Measurements from ENCODE around the gene ATP2A1.

The ATP2A1 gene

GRCh38 chr16:28873543-28874201, 4.6 kb upstream of the ATP2A1 start:
- no peaks in the 10 kb centered on the region for H3K27me3 ChIP-seq
- peaks cover 25% of the 10 kb centered on the region for H4K20me1 ChIP-seq
- H3K27ac ChIP-seq, result no peak overlapping the region
- H3K4me1 ChIP-seq, result peaks cover 48% of the 10 kb centered on the region
- no peak overlapping the region for H3K9ac ChIP-seq
- H3K4me3 ChIP-seq, result no peak overlapping the region
- TF ChIP-seq Cebpa-rat (IDR thresholded peaks at IDR 0.05), result no peak
- H3K9me3 ChIP-seq, result no peaks in the 10 kb centered on the region
- no peak overlapping the region for H3K4me2 ChIP-seq
- H3K36me3 ChIP-seq, result peaks cover 68% of the 10 kb centered on the region

- TF ChIP-seq Cebpa-rat (IDR thresholded peaks at IDR 0.05), result no peak
- Histone ChIP-seq H3K9me3 (no peaks in the 10 kb centered on the region), H3K4me1 (peaks cover 56% of the 10 kb centered on the region), H3K27me3 (no peaks in the 10 kb centered on the region), H3K36me3 (peaks cover 61% of the 10 kb centered on the region), H3K9ac (no peak overlapping the region), H3K4me2 (no peak overlapping the region), H3K27ac (no peak overlapping the region), H3K4me3 (no peak overlapping the region), H4K20me1 (peaks cover 25% of the 10 kb centered on the region)
These were observed 3.9 kb upstream of the ATP2A1 start for GRCh38 chr16:28874406-28874805.

GRCh38 chr16:28875134-28876018, 2.9 kb upstream of the ATP2A1 start:
- TF ChIP-seq Cebpa-rat (IDR thresholded peaks at IDR 0.05), result no peak
- Histone ChIP-seq H3K9me3 (no peaks in the 10 kb centered on the region), H3K4me2 (no peak overlapping the region), H3K9ac (0 out of 2 replicates have a peak overlapping the region, but pooled peaks have one; percentile 55), H3K4me3 (no peak overlapping the region), H3K36me3 (peaks cover 51% of the 10 kb centered on the region), H3K27ac (peak overlapping the region; percentile 63), H3K4me1 (peaks cover 60% of the 10 kb centered on the region), H3K27me3 (no peaks in the 10 kb centered on the region), H4K20me1 (peaks cover 18% of the 10 kb centered on the region)

DNA sequence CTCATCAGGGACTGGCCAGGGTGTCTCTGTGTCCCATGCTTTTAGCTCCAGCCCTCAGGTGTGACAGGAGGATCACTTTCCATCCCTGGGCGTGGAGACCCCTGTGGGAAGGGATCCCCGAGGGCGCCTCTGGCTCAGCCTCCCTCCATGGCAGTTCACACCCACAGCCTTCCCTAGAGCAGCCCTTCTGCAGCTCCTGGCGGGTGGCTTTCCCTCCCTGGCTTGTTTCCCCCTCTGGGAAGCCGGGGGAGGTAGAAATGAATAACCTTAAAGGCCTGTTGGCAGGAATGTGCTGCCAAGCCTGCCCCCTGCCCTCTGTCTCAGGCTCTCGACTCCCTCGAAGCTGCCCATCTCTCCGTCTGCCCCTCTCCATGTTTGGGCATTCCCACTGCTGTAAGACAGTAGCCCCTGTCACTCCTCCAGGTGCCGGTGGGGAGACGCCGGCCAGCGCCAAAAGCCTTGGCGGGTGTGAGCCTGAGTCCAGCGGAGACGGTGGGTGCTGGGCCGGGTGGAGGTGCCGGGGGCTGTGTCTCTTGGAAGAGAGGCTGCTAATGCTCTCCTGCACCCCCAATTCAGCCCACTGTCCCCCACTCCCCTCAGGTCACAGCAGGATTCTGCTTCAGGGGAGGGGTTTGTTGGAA, 2.1 kb upstream of the ATP2A1 start:
- no peak for TF ChIP-seq Cebpa-rat (IDR thresholded peaks at IDR 0.05)
- peaks cover 68% of the 10 kb centered on the region for H3K4me1 ChIP-seq
- no peak overlapping the region for H3K4me3 ChIP-seq
- H3K36me3 ChIP-seq, result peaks cover 44% of the 10 kb centered on the region
- no peaks in the 10 kb centered on the region for H3K9me3 ChIP-seq
- H3K27me3 ChIP-seq, result no peaks in the 10 kb centered on the region
- H3K27ac ChIP-seq, result peak overlapping the region; percentile 63
- peak overlapping the region; percentile 55; the same call in 1 of the 2 replicates for H3K9ac ChIP-seq
- peaks cover 18% of the 10 kb centered on the region for H4K20me1 ChIP-seq
- peak overlapping the region; percentile 74; the same call in 1 of the 2 replicates for H3K4me2 ChIP-seq

GRCh38 chr16:28876973-28877654, 1.2 kb upstream of the ATP2A1 start:
- H3K4me3 ChIP-seq, result no peak overlapping the region
- H3K27ac ChIP-seq, result peak overlapping the region; percentile 63
- peaks cover 34% of the 10 kb centered on the region for H3K36me3 ChIP-seq
- peaks cover 18% of the 10 kb centered on the region for H4K20me1 ChIP-seq
- no peaks in the 10 kb centered on the region for H3K9me3 ChIP-seq
- no peaks in the 10 kb centered on the region for H3K27me3 ChIP-seq
- peaks cover 68% of the 10 kb centered on the region for H3K4me1 ChIP-seq
- TF ChIP-seq Cebpa-rat (IDR thresholded peaks at IDR 0.05), result no peak
- peak overlapping the region; percentile 74 for H3K4me2 ChIP-seq
- H3K9ac ChIP-seq, result peak overlapping the region; percentile 55; the same call in 1 of the 2 replicates

DNA sequence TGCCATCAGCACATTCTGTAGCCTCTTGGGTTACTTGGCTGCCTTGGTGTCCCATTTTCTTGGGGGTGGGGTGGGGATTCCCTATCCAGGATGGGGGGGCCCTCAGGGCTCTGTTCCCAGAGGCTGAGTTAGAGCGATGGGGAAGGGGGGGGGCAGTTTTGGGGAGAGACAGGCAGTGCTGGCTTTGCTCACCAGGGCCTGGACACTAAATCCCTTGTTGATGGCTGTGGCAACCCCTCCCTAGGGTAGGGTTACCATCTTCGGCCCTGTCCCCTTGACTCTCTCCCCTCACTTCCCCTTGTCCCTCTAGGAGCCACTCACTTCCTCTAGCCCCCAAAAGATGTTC, 660 bp upstream of the ATP2A1 start:
- peaks cover 29% of the 10 kb centered on the region for H3K36me3 ChIP-seq
- no peak for TF ChIP-seq Cebpa-rat (IDR thresholded peaks at IDR 0.05)
- H3K27ac ChIP-seq, result 0 out of 2 replicates have a peak overlapping the region, but pooled peaks have one; percentile 26
- peaks cover 18% of the 10 kb centered on the region for H4K20me1 ChIP-seq
- peaks cover 68% of the 10 kb centered on the region for H3K4me1 ChIP-seq
- H3K4me2 ChIP-seq, result peak overlapping the region; percentile 99
- no peaks in the 10 kb centered on the region for H3K9me3 ChIP-seq
- no peak overlapping the region for H3K4me3 ChIP-seq
- H3K27me3 ChIP-seq, result no peaks in the 10 kb centered on the region
- no peak overlapping the region; the same call in 1 of the 2 replicates for H3K9ac ChIP-seq

- H3K4me2 ChIP-seq, result peak overlapping the region; percentile 99
- H4K20me1 ChIP-seq, result peaks cover 18% of the 10 kb centered on the region
- peak overlapping the region; percentile 80 for H3K9ac ChIP-seq
- peaks cover 74% of the 10 kb centered on the region for H3K4me1 ChIP-seq
- no peak for TF ChIP-seq Cebpa-rat (IDR thresholded peaks at IDR 0.05)
- H3K36me3 ChIP-seq, result peaks cover 11% of the 10 kb centered on the region
- peak overlapping the region; percentile 78 for H3K4me3 ChIP-seq
- H3K9me3 ChIP-seq, result no peaks in the 10 kb centered on the region
- no peaks in the 10 kb centered on the region for H3K27me3 ChIP-seq
- peak overlapping the region; percentile 73 for H3K27ac ChIP-seq
These were observed 1.1 kb downstream of the ATP2A1 start for GRCh38 chr16:28879261-28879840.

GRCh38 chr16:28879841-28880588, 1.7 kb downstream of the ATP2A1 start:
- peak overlapping the region; percentile 80 for H3K9ac ChIP-seq
- H3K27ac ChIP-seq, result peak overlapping the region; percentile 73
- TF ChIP-seq Cebpa-rat (IDR thresholded peaks at IDR 0.05), result no peak

More at GRCh38 chr16:28879841-28880588, 1.7 kb downstream of the ATP2A1 start:
- Histone ChIP-seq H3K36me3 (peaks cover 5% of the 10 kb centered on the region; the same call in 1 of the 2 replicates), H3K4me1 (peaks cover 67% of the 10 kb centered on the region), H4K20me1 (peaks cover 18% of the 10 kb centered on the region), H3K4me3 (peak overlapping the region; percentile 78), H3K27me3 (no peaks in the 10 kb centered on the region), H3K9me3 (no peaks in the 10 kb centered on the region), H3K4me2 (peak overlapping the region; percentile 99)
